Measurements from ENCODE around the gene TLL2. TPM values are rescaled to one million over a fixed set of nuclear protein-coding genes. Genes with fewer than 3 reads are reported as not detected.

TLL2 gene
- polyA plus RNA-seq, 3 donors: not detected

- H3K4me1 Mint-ChIP-seq: peaks cover 6% of the 10 kb centered on the region
- H3K36me3 Mint-ChIP-seq: no peaks in the 10 kb centered on the region
- peaks cover 0 to 1% (median under 1%) of the 10 kb centered on the region in 3 donors for H3K27me3 Mint-ChIP-seq (ENCODE audit: low read depth in 3 of 3)
- Histone ChIP-seq H3K36me3 (replicated peaks in 1 of 2; ENCODE audit: control insufficient read depth in 1 of 2, insufficient read depth in 2 of 2, low read length in 2 of 2) (no peaks in the 10 kb centered on the region), H3K4me2 (replicated peaks; ENCODE audit: extremely low read depth, low read length, poor library complexity, severe bottlenecking) (no peak overlapping the region), H3K9me3 (replicated peaks in 1 of 2; ENCODE audit: control insufficient read depth in 1 of 2, insufficient read depth in 1 of 2, low read length in 2 of 2) (peaks cover 5 to 7% of the 10 kb centered on the region in 2 donors), H2AFZ (ENCODE audit: insufficient read depth, low read depth, low read length, poor library complexity, severe bottlenecking) (no peak overlapping the region), H3K27ac (ENCODE audit: low read depth in 1 of 2, low read length in 2 of 2) (no peak overlapping the region), H4K20me1 (ENCODE audit: insufficient read depth, low read length) (no peaks in the 10 kb centered on the region), H3K4me3 (replicated peaks in 1 of 3; ENCODE audit: low read depth in 2 of 3, low read length in 3 of 3) (no peak overlapping the region), H3K79me2 (ENCODE audit: insufficient read depth, low read length) (no peaks in the 10 kb centered on the region), H3K9ac (ENCODE audit: insufficient read depth, low read length, poor library complexity, severe bottlenecking) (no peak overlapping the region), H3K27me3 (ENCODE audit: control insufficient read depth in 2 of 2, insufficient read depth in 2 of 2, low read length in 2 of 2) (no peaks in the 10 kb centered on the region), H3K4me1 (ENCODE audit: control insufficient read depth in 1 of 2, insufficient read depth in 2 of 2, low read length in 2 of 2) (no peaks in the 10 kb centered on the region)
- TF ChIP-seq CTCF (IDR thresholded peaks at IDR 0.05): no peak
- H3K27ac Mint-ChIP-seq: no peak overlapping the region
- no peak for DNase-seq
- intact Hi-C loops (cut with micrococcal nuclease): no loop called here
- H3K9me3 Mint-ChIP-seq: peaks cover 6 to 19% (median 11%) of the 10 kb centered on the region in 7 donors
- no CpG with 5 or more reads among the region's 4 CpGs for WGBS (ENCODE audit: insufficient coverage)
- no peak overlapping the region for H3K4me3 Mint-ChIP-seq
Measured at GRCh38 chr10:96342402-96342801, 171.3 kb downstream of the TLL2 start.

- no peak for DNase-seq
- Mint-ChIP-seq H3K4me3 (no peak overlapping the region), H3K36me3 (no peaks in the 10 kb centered on the region), H3K27ac (no peak overlapping the region), H3K4me1 (peaks cover 6% of the 10 kb centered on the region), H3K27me3 (ENCODE audit: low read depth in 3 of 3) (peaks cover 0 to 3% (median 0%) of the 10 kb centered on the region in 3 donors), H3K9me3 (peaks cover 2 to 14% (median 8%) of the 10 kb centered on the region in 7 donors)
- Histone ChIP-seq H3K4me3 (replicated peaks in 1 of 3; ENCODE audit: low read depth in 2 of 3, low read length in 3 of 3) (no peak overlapping the region), H3K27me3 (ENCODE audit: control insufficient read depth in 2 of 2, insufficient read depth in 2 of 2, low read length in 2 of 2) (no peaks in the 10 kb centered on the region), H3K36me3 (replicated peaks in 1 of 2; ENCODE audit: control insufficient read depth in 1 of 2, insufficient read depth in 2 of 2, low read length in 2 of 2) (no peaks in the 10 kb centered on the region), H4K20me1 (ENCODE audit: insufficient read depth, low read length) (no peaks in the 10 kb centered on the region), H2AFZ (ENCODE audit: insufficient read depth, low read depth, low read length, poor library complexity, severe bottlenecking) (no peak overlapping the region), H3K27ac (ENCODE audit: low read depth in 1 of 2, low read length in 2 of 2) (no peak overlapping the region), H3K79me2 (ENCODE audit: insufficient read depth, low read length) (no peaks in the 10 kb centered on the region), H3K9ac (ENCODE audit: insufficient read depth, low read length, poor library complexity, severe bottlenecking) (no peak overlapping the region), H3K4me2 (replicated peaks; ENCODE audit: extremely low read depth, low read length, poor library complexity, severe bottlenecking) (no peak overlapping the region), H3K9me3 (replicated peaks in 1 of 2; ENCODE audit: control insufficient read depth in 1 of 2, insufficient read depth in 1 of 2, low read length in 2 of 2) (peaks cover 3 to 7% of the 10 kb centered on the region in 2 donors), H3K4me1 (ENCODE audit: control insufficient read depth in 1 of 2, insufficient read depth in 2 of 2, low read length in 2 of 2) (no peaks in the 10 kb centered on the region)
- intact Hi-C loops (cut with micrococcal nuclease): no loop called here
- 88% methylated on average over 3 of the region's 5 CpGs for WGBS (ENCODE audit: insufficient coverage)
- TF ChIP-seq CTCF (IDR thresholded peaks at IDR 0.05): no peak
Measured at GRCh38 chr10:96341219-96342182, 172.2 kb downstream of the TLL2 start.
